HEK293 (cell line): ENCODE data around the gene ZNF219.

Experiments used
- CTCF ChIA-PET: fragments of 350-600 bp; formaldehyde crosslinking; extraction: SDS; loops from one replicate; lab custom pipeline; 2021; ENCODE audit warnings: antibody characterized with exemption; lab: Yijun Ruan, JAX
- POLR2A ChIA-PET: fragments of 300-600 bp; formaldehyde crosslinking; extraction: SDS; loops from one replicate; lab custom pipeline; 2020; ENCODE audit warnings: antibody characterized with exemption, inconsistent platforms; lab: Yijun Ruan, JAX
- H3K27ac ChIP-seq: fragments of 200-500 bp; sonication (Bioruptor generic); 2 replicates; pipeline ENCODE4 v1.5.1; 2014; ENCODE audit warnings: low read depth, low read length, control low read depth, inconsistent platforms; ENCODE audit errors: extremely low read depth
- H3K36me3 ChIP-seq, 2 experiments: fragments of 200-500 bp in 1 of 2; sonication (Bioruptor generic) in 1 of 2; 1 replicate in 1 of 2; 2 replicates in 1 of 2; pipeline ENCODE4 v1.5.1; 2014 to 2017; ENCODE audit warnings: inconsistent platforms in 2 of 2, low read length in 2 of 2; ENCODE audit not compliant: control insufficient read depth in 2 of 2, insufficient read depth in 1 of 2
- H3K4me1 ChIP-seq: fragments of 200-500 bp; sonication (Bioruptor generic); 2 replicates; pipeline ENCODE4 v1.5.1; 2014; ENCODE audit warnings: mild to moderate bottlenecking, low read length, inconsistent platforms; ENCODE audit not compliant: control insufficient read depth, insufficient read depth
- H3K4me3 ChIP-seq: 2 replicates; pipeline ENCODE4 v1.5.1; 2011; ENCODE audit warnings: low read depth, mild to moderate bottlenecking, control low read depth, low read length, moderate library complexity
- H3K9me3 ChIP-seq: fragments of 200-500 bp; sonication (Bioruptor generic); 2 replicates; pipeline ENCODE4 v1.5.1; 2014; ENCODE audit warnings: low read depth, low read length, inconsistent platforms; ENCODE audit not compliant: control insufficient read depth, insufficient read depth
- GLIS1 ChIP-seq: fragments of 450-650 bp; formaldehyde crosslinking; IDR thresholded peaks from 2 replicates; pipeline ENCODE4 v1.5.1; 2016; ENCODE audit warnings: missing biosample characterization, missing genetic modification characterization
- GLIS2 ChIP-seq: fragments of 450-650 bp; formaldehyde crosslinking; IDR thresholded peaks from 2 replicates; pipeline ENCODE4 v1.5.1; 2016; ENCODE audit warnings: missing biosample characterization, missing genetic modification characterization
- SP7 ChIP-seq: fragments of 450-650 bp; formaldehyde crosslinking; IDR thresholded peaks from 2 replicates; pipeline ENCODE4 v1.5.1; 2016; ENCODE audit warnings: missing biosample characterization, missing genetic modification characterization
- TCF7L2 ChIP-seq: IDR thresholded peaks from 2 replicates; pipeline ENCODE4 v1.6.1; 2011; ENCODE audit warnings: low read depth, mild to moderate bottlenecking, inconsistent platforms, low read length, moderate library complexity, borderline replicate concordance
- ZFP3 ChIP-seq: fragments of 450-650 bp; formaldehyde crosslinking; IDR thresholded peaks from 2 replicates; pipeline ENCODE4 v1.5.1; 2016; ENCODE audit warnings: low read depth, missing biosample characterization, missing genetic modification characterization
- ZNF132 ChIP-seq: fragments of 450-650 bp; formaldehyde crosslinking; IDR thresholded peaks from 2 replicates; pipeline ENCODE4 v1.5.1; 2017; ENCODE audit warnings: missing biosample characterization, missing genetic modification characterization, borderline replicate concordance
- ZNF138 ChIP-seq: fragments of 450-650 bp; formaldehyde crosslinking; IDR thresholded peaks from 2 replicates; pipeline ENCODE4 v1.5.1; 2016; ENCODE audit warnings: missing biosample characterization, missing genetic modification characterization, borderline replicate concordance
- ZNF202 ChIP-seq: fragments of 450-650 bp; formaldehyde crosslinking; IDR thresholded peaks from 2 replicates; pipeline ENCODE4 v1.5.1; 2016; ENCODE audit warnings: missing biosample characterization, missing genetic modification characterization, borderline replicate concordance
- ZNF221 ChIP-seq: fragments of 450-650 bp; formaldehyde crosslinking; IDR thresholded peaks from 2 replicates; pipeline ENCODE4 v1.5.1; 2017; ENCODE audit warnings: missing biosample characterization, missing genetic modification characterization, borderline replicate concordance
- ZNF266 ChIP-seq: fragments of 450-650 bp; formaldehyde crosslinking; IDR thresholded peaks from 2 replicates; pipeline ENCODE4 v1.5.1; 2016; ENCODE audit warnings: missing biosample characterization, missing genetic modification characterization, low read depth
- ZNF311 ChIP-seq: fragments of 450-650 bp; formaldehyde crosslinking; IDR thresholded peaks from 2 replicates; pipeline ENCODE4 v1.5.1; 2017; ENCODE audit warnings: missing biosample characterization, missing genetic modification characterization, borderline replicate concordance
- ZNF37A ChIP-seq: fragments of 450-650 bp; IDR thresholded peaks from 2 replicates; pipeline ENCODE4 v1.5.1; 2018; ENCODE audit warnings: missing biosample characterization, missing genetic modification characterization
- ZNF404 ChIP-seq: fragments of 450-650 bp; formaldehyde crosslinking; IDR thresholded peaks from 2 replicates; pipeline ENCODE4 v1.5.1; 2017; ENCODE audit warnings: missing biosample characterization, missing genetic modification characterization
- ZNF510 ChIP-seq: fragments of 450-650 bp; formaldehyde crosslinking; IDR thresholded peaks from 2 replicates; pipeline ENCODE4 v1.5.1; 2018; ENCODE audit warnings: mild to moderate bottlenecking, missing genetic modification characterization, missing biosample characterization; ENCODE audit not compliant: insufficient replicate concordance
- ZNF548 ChIP-seq: fragments of 450-650 bp; formaldehyde crosslinking; IDR thresholded peaks from 2 replicates; pipeline ENCODE4 v1.5.1; 2016; ENCODE audit warnings: missing biosample characterization, missing genetic modification characterization
- ZNF558 ChIP-seq: fragments of 450-650 bp; formaldehyde crosslinking; IDR thresholded peaks from 2 replicates; pipeline ENCODE4 v1.5.1; 2016; ENCODE audit warnings: missing biosample characterization, missing genetic modification characterization
- ZNF600 ChIP-seq: fragments of 450-650 bp; formaldehyde crosslinking; IDR thresholded peaks from 2 replicates; pipeline ENCODE4 v1.5.1; 2016; ENCODE audit warnings: missing biosample characterization, missing genetic modification characterization
- ZNF670 ChIP-seq: fragments of 450-650 bp; formaldehyde crosslinking; IDR thresholded peaks from 2 replicates; pipeline ENCODE4 v1.5.1; 2016; ENCODE audit warnings: missing biosample characterization, missing genetic modification characterization, low read depth
- ZNF776 ChIP-seq: fragments of 450-650 bp; formaldehyde crosslinking; IDR thresholded peaks from 2 replicates; pipeline ENCODE4 v1.5.0; 2017; ENCODE audit warnings: missing biosample characterization, missing genetic modification characterization, borderline replicate concordance
- ZSCAN4 ChIP-seq: fragments of 450-650 bp; formaldehyde crosslinking; IDR thresholded peaks from 2 replicates; pipeline ENCODE4 v1.5.1; 2017; ENCODE audit warnings: missing biosample characterization, missing genetic modification characterization

Gene ZNF219

GRCh38 chr14:21074398-21075272 is 23.8 kb downstream of the ZNF219 start:
- CTCF ChIA-PET, result interaction anchor here (1.7 kb wide), 1 partner anchor 18 kb away, joined by 8 read pairs; no protein-coding TSS in a partner anchor
- Histone ChIP-seq H3K27ac (no peak overlapping the region), H3K4me3 (no peak overlapping the region), H3K4me1 (peaks cover 9% of the 10 kb centered on the region), H3K9me3 (no peaks in the 10 kb centered on the region), H3K36me3 (peaks cover 0 to 65% of the 10 kb centered on the region in 2 experiments; a peak in 1 of 3 replicates)
- POLR2A ChIA-PET, result interaction anchor here (0.9 kb wide), 1 partner anchor 59 kb away, joined by 3 read pairs; no protein-coding TSS in a partner anchor
- no peak for TF ChIP-seq SP7 (tag by site-specific recombination)
- TF ChIP-seq ZNF600 (tag by site-specific recombination), result 0 out of 2 replicates have a peak, but pooled peaks have one; percentile 30
- TF ChIP-seq GLIS1, result peak; percentile 77
- TF ChIP-seq ZFP3 (tag by site-specific recombination), result no peak
- TF ChIP-seq ZNF37A (tag by site-specific recombination), result no peak
- no peak for TF ChIP-seq ZNF670 (tag by site-specific recombination)
- no peak for TF ChIP-seq ZSCAN4
- no peak for TF ChIP-seq ZNF266 (tag by site-specific recombination)
- no peak for TF ChIP-seq ZNF311 (tag by site-specific recombination)
- TF ChIP-seq ZNF138 (tag by site-specific recombination), result no peak
- TF ChIP-seq ZNF132 (tag by site-specific recombination), result no peak
- 0 out of 2 replicates have a peak, but pooled peaks have one; percentile 17 for TF ChIP-seq GLIS2 (tag by site-specific recombination)

GRCh38 chr14:21073921-21074320 is 24.5 kb downstream of the ZNF219 start:
- Histone ChIP-seq H3K9me3 (no peaks in the 10 kb centered on the region), H3K27ac (no peak overlapping the region), H3K4me1 (peaks cover 12% of the 10 kb centered on the region), H3K36me3 (peaks cover 0 to 58% of the 10 kb centered on the region in 2 experiments; a peak in 1 of 3 replicates), H3K4me3 (no peak overlapping the region)
- TF ChIP-seq ZNF404, result no peak
- TF ChIP-seq ZNF510 (tag by site-specific recombination), result no peak
- TF ChIP-seq TCF7L2, result no peak
- TF ChIP-seq ZNF221 (tag by site-specific recombination), result no peak
- TF ChIP-seq ZNF202 (tag by site-specific recombination), result no peak
- TF ChIP-seq ZNF548 (tag by site-specific recombination), result no peak
- no peak for TF ChIP-seq ZNF558 (tag by site-specific recombination)
- TF ChIP-seq ZNF776 (tag by site-specific recombination), result no peak
- ChIA-PET CTCF (interaction anchor here (4.1 to 4.3 kb wide), 2 partner anchors 31 to 59 kb away, joined by 39 to 61 read pairs; no protein-coding TSS in a partner anchor), POLR2A (no interaction called here)
